Keratinocyte (primary cell): ENCODE results near the gene ERG. TPM values are rescaled to one million over a fixed set of nuclear protein-coding genes. Genes with fewer than 3 reads are reported as not detected.

Experiments used
- DNase-seq: peaks from one replicate; pipeline ENCODE4 v3.0.0-alpha.2; 2011; ENCODE audit warnings: low read depth, missing footprints, low spot score
- FAIRE-seq: peaks from 2 replicates; lab custom pipeline; 2011; peaks lifted over from hg19 to GRCh38; lab: Jason Lieb, UNC
- H2AFZ ChIP-seq: 2 replicates; pipeline ENCODE4 v1.6.0; 2012; ENCODE audit warnings: low read length, control low read depth, inconsistent platforms; ENCODE audit not compliant: control insufficient read depth
- H3K27ac ChIP-seq: 2 replicates; pipeline ENCODE4 v1.5.1; 2011; ENCODE audit warnings: low read length; ENCODE audit not compliant: control insufficient read depth, insufficient read depth
- H3K27me3 ChIP-seq: 3 replicates; pipeline ENCODE4 v1.6.0; 2011; ENCODE audit warnings: low read length; ENCODE audit not compliant: control insufficient read depth, insufficient read depth; ENCODE audit errors: extremely low read depth
- H3K36me3 ChIP-seq, 2 experiments: 2 replicates in 1 of 2; 3 replicates in 1 of 2; pipeline ENCODE4 v1.5.1; 2011; ENCODE audit warnings: low read length in 2 of 2, mild to moderate bottlenecking in 1 of 2; ENCODE audit not compliant: control insufficient read depth in 2 of 2, insufficient read depth in 2 of 2; ENCODE audit errors: extremely low read depth in 1 of 2
- H3K4me1 ChIP-seq: 3 replicates; pipeline ENCODE4 v1.5.1; 2011; ENCODE audit warnings: low read length; ENCODE audit not compliant: control insufficient read depth, insufficient read depth; ENCODE audit errors: extremely low read depth
- H3K4me2 ChIP-seq: 3 replicates; pipeline ENCODE4 v1.6.0; 2011; ENCODE audit warnings: low read depth, low read length; ENCODE audit not compliant: control insufficient read depth, insufficient read depth; ENCODE audit errors: extremely low read depth
- H3K4me3 ChIP-seq, 3 experiments: fragments of 200-600 bp in 1 of 3; sonication (generic) in 1 of 3; 2 replicates in 2 of 3; 3 replicates in 1 of 3; pipeline ENCODE4 v1.5.1; 2011 to 2016; ENCODE audit warnings: low read length in 3 of 3, mild to moderate bottlenecking in 3 of 3, control low read depth in 2 of 3, inconsistent platforms in 1 of 3, low read depth in 1 of 3, mixed read lengths in 1 of 3, mixed run types in 1 of 3, moderate library complexity in 1 of 3; ENCODE audit not compliant: control insufficient read depth in 2 of 3, insufficient read depth in 2 of 3; ENCODE audit errors: extremely low read depth in 1 of 3
- H3K79me2 ChIP-seq: 2 replicates; pipeline ENCODE4 v1.6.0; 2012; ENCODE audit warnings: low read length; ENCODE audit not compliant: control insufficient read depth, insufficient read depth
- H3K9ac ChIP-seq: 3 replicates; pipeline ENCODE4 v1.6.0; 2011; ENCODE audit warnings: low read length; ENCODE audit not compliant: control insufficient read depth, insufficient read depth; ENCODE audit errors: extremely low read depth
- H3K9me1 ChIP-seq: 3 replicates; pipeline ENCODE4 v1.6.0; 2011; ENCODE audit warnings: low read length; ENCODE audit not compliant: control insufficient read depth, insufficient read depth; ENCODE audit errors: extremely low read depth
- H3K9me3 ChIP-seq: 2 replicates; pipeline ENCODE4 v1.5.1; 2012; ENCODE audit warnings: low read depth, low read length; ENCODE audit not compliant: control insufficient read depth
- H4K20me1 ChIP-seq: 3 replicates; pipeline ENCODE4 v1.6.0; 2011; ENCODE audit warnings: low read length; ENCODE audit not compliant: control insufficient read depth, insufficient read depth; ENCODE audit errors: extremely low read depth
- EZH2 ChIP-seq: IDR thresholded peaks from one replicate; pipeline ENCODE4 v1.6.1; 2012; ENCODE audit warnings: inconsistent platforms, mild to moderate bottlenecking, low read length, moderate library complexity
- dilution Hi-C: fragments of 300-500 bp; cut with MboI; formaldehyde crosslinking; loops from one replicate; pipeline ENCODE4 v1.7.0; 2020; ENCODE audit warnings: low sequenced_read_pairs; ENCODE audit not compliant: extremely low pct_ligation_motif_present
- polyA plus RNA-seq, 5 experiments: library from polyadenylated mRNA; depleted of rRNA in 3 of 5; stranded (reverse) in 3 of 5; stranded (forward) in 1 of 5; unstranded in 1 of 5; fragments of >200 nt; gene quantifications; 1 replicate in 1 of 5; 2 replicates in 3 of 5; 3 replicates in 1 of 5; pipeline versions ENCODE4 v1.2.1 to v1.2.3, GENCODE V29; 2011 to 2012; ENCODE audit warnings: missing spikeins in 2 of 5, low read depth in 1 of 5, low replicate concordance in 1 of 5
- TF ChIP-seq, protein P1 (sequence below), 3 experiments: IDR thresholded peaks in 1 of 3; conservative IDR thresholded peaks in 1 of 3; optimal IDR thresholded peaks in 1 of 3; 2 replicates in 2 of 3; 3 replicates in 1 of 3; pipeline versions ENCODE3 to v1.5.1; 2011; ENCODE audit warnings: low read length in 3 of 3, mild to moderate bottlenecking in 3 of 3, moderate library complexity in 2 of 3, control low read depth in 1 of 3, inconsistent platforms in 1 of 3; ENCODE audit not compliant: insufficient read depth in 2 of 3; ENCODE audit errors: extremely low read depth in 1 of 3

Gene ERG
- polyA plus RNA-seq, 1 donor (not counting 4 experiments of a cell fraction or from before 2014, with no cell fraction given) = 0.08 TPM

- Histone ChIP-seq H3K79me2 (no peaks in the 10 kb centered on the region), H3K4me3 (no peak overlapping the region), H3K27ac (no peak overlapping the region), H3K9me1 (no peaks in the 10 kb centered on the region), H3K27me3 (no peaks in the 10 kb centered on the region), H3K36me3 (no peaks in the 10 kb centered on the region), H2AFZ (no peak overlapping the region), H4K20me1 (no peaks in the 10 kb centered on the region), H3K9ac (no peak overlapping the region), H3K4me1 (peaks cover 17% of the 10 kb centered on the region), H3K4me2 (no peak overlapping the region), H3K9me3 (no peaks in the 10 kb centered on the region)
- dilution Hi-C loops = no loop called here
- TF ChIP-seq, protein P1, sequence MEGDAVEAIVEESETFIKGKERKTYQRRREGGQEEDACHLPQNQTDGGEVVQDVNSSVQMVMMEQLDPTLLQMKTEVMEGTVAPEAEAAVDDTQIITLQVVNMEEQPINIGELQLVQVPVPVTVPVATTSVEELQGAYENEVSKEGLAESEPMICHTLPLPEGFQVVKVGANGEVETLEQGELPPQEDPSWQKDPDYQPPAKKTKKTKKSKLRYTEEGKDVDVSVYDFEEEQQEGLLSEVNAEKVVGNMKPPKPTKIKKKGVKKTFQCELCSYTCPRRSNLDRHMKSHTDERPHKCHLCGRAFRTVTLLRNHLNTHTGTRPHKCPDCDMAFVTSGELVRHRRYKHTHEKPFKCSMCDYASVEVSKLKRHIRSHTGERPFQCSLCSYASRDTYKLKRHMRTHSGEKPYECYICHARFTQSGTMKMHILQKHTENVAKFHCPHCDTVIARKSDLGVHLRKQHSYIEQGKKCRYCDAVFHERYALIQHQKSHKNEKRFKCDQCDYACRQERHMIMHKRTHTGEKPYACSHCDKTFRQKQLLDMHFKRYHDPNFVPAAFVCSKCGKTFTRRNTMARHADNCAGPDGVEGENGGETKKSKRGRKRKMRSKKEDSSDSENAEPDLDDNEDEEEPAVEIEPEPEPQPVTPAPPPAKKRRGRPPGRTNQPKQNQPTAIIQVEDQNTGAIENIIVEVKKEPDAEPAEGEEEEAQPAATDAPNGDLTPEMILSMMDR (optimal IDR thresholded peaks at IDR 0.05 in 1 of 3, IDR thresholded peaks at IDR 0.05 in 1 of 3, conservative IDR thresholded peaks at IDR 0.05 in 1 of 3; ENCODE audit: extremely low read depth in 1 of 3, insufficient read depth in 2 of 3, low read length in 3 of 3) = no peak
- TF ChIP-seq EZH2 = no peak
- FAIRE-seq = no peak
- no peak for DNase-seq
Measured at GRCh38 chr21:38507374-38507942, 9.2 kb upstream of the ERG start.

DNA sequence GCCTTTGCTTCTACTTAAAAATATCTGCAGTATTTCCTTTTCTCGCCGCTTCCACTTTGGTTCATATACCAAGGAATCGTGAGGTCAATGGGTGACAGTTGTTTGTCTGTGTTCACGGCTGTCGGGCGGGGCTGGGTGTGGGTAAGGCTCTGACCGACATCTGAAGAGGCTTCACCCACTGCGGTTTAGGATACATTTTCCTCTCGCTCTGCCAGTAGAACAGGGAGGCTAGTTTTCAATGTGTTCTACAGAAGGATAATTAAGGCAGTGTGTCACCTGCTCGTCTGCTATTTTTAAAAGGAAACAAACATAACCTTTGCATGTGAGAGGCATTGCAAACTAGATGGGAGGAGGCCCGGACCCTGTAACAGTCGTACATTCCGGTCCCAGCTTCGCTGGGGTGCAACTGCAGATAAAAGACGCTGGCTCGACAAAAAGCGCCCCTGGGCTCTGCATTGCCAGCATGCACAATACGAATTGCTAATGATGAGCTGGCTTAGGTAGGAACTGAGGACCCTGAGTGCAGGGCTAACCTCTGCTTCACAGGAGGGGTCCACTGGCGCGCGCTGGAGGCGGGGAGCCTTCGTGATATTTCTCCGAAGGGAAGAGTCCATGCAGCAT lies 8.5 kb upstream of the ERG start:
- no peak overlapping the region for H3K4me3 ChIP-seq
- no peaks in the 10 kb centered on the region for H3K27me3 ChIP-seq
- DNase-seq (no peak), FAIRE-seq (no peak)
- H3K4me1 ChIP-seq = peaks cover 17% of the 10 kb centered on the region
- no peaks in the 10 kb centered on the region for H3K9me1 ChIP-seq
- H3K27ac ChIP-seq = no peak overlapping the region
- dilution Hi-C loops = no loop called here
- H3K9ac ChIP-seq = no peak overlapping the region
- no peaks in the 10 kb centered on the region for H3K79me2 ChIP-seq
- H4K20me1 ChIP-seq = no peaks in the 10 kb centered on the region
- H3K9me3 ChIP-seq = no peaks in the 10 kb centered on the region
- H3K36me3 ChIP-seq = no peaks in the 10 kb centered on the region
- no peak overlapping the region for H2AFZ ChIP-seq
- TF ChIP-seq EZH2 = no peak
- TF ChIP-seq, protein P1 (optimal IDR thresholded peaks at IDR 0.05 in 1 of 3, IDR thresholded peaks at IDR 0.05 in 1 of 3, conservative IDR thresholded peaks at IDR 0.05 in 1 of 3; ENCODE audit: extremely low read depth in 1 of 3, insufficient read depth in 2 of 3, low read length in 3 of 3) = no peak
- no peak overlapping the region for H3K4me2 ChIP-seq
